GM18951 (cell line): ENCODE data around the gene RPL5.

Source experiments
- POLR2A ChIP-seq: IDR thresholded peaks from 4 replicates; pipeline ENCODE4 v1.6.1; 2011; ENCODE audit warnings: mild to moderate bottlenecking; ENCODE audit not compliant: insufficient read length, insufficient read depth; ENCODE audit errors: extremely low read depth
- in situ Hi-C: fragments of 300-500 bp; cut with MboI; formaldehyde crosslinking; loops from one replicate; pipeline ENCODE4 v1.12.0; 2022; ENCODE audit warnings: low sequenced_read_pairs, mixed read lengths, inconsistent platforms; ENCODE audit not compliant: unreplicated experiment

The RPL5 gene

DNA sequence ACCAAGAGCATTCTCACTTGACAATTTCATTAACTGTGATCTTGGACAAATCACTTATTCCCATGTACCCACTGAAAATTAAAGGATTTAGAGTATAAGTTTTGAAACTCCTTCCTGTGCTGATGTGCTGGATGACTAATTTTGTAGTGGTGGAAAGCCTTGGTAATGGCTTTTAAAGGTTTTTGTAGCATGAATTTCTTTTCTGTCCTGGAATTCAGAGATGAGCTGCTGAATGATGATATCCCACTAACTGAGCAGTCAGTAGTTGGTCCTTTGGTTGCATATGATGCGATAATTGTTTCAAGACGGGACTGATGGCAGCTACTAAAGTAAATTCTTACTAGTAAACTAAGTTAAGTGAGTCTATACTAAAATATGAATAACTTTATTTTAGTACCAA is 5.2 kb downstream of the RPL5 start:
- no peak for TF ChIP-seq POLR2A
- in situ Hi-C loops, result no loop called here

DNA sequence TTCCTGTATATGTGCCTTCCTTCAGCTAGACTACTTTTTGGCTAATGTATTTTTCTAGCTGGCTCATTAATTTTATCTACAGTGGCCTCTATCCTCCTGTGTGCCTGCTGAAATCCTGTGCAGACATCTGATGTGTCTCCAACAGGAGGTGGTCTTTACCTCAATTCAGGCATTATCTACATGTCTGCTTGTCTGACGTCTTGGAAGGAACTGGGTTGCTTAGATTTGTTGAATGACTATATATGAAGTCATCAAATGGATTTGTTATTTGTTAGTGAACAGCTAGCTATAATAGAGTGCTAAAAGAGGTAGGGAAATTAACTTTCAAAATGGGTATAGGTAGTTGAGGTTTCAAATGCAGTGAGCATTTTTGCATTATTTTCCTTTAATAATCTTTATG is 6.7 kb downstream of the RPL5 start:
- in situ Hi-C loops, result no loop called here
- TF ChIP-seq POLR2A, result no peak

DNA sequence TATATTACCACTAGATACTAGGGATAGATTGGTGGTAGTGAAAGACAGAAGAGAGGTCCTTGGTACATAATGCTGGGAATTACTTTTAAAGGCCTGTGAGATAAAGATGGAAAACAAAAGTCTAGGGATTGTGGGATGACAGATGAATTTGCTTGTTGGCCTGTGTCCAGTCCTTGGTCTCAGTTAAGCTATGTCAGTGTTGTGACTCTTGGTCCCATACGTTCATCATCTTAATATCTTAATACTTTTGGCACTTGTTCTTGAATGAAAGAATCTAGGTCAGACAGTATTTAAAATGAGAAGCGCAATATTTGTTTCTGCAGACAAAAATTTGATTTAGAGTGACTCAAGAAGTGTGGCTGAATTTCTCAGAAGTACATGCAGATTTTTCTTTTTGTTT is 7.6 kb downstream of the RPL5 start:
- TF ChIP-seq POLR2A, result no peak

DNA sequence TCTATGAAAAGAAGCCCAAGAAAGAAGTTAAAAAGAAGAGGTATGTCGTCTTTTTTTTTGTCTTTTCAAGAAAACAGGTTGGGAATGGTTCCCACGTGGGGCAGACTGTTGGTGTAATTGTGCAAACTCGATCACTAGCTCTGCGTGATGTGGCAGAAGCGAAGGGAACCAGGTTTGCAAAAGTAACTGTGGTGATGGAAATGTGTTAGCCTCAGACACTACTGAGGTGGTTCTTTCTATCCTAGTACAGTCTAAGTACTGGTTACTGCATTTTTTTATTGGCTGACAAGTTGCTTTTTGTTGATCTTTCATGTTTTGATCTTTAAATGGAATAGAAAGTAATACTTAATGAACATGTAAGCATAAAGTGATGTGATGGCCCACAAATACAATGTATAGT is 8.8 kb downstream of the RPL5 start:
- no peak for TF ChIP-seq POLR2A
- in situ Hi-C loops, result no loop called here

More for the DNA sequence above, 7.6 kb downstream of the RPL5 start:
- in situ Hi-C loops, result no loop called here

DNA sequence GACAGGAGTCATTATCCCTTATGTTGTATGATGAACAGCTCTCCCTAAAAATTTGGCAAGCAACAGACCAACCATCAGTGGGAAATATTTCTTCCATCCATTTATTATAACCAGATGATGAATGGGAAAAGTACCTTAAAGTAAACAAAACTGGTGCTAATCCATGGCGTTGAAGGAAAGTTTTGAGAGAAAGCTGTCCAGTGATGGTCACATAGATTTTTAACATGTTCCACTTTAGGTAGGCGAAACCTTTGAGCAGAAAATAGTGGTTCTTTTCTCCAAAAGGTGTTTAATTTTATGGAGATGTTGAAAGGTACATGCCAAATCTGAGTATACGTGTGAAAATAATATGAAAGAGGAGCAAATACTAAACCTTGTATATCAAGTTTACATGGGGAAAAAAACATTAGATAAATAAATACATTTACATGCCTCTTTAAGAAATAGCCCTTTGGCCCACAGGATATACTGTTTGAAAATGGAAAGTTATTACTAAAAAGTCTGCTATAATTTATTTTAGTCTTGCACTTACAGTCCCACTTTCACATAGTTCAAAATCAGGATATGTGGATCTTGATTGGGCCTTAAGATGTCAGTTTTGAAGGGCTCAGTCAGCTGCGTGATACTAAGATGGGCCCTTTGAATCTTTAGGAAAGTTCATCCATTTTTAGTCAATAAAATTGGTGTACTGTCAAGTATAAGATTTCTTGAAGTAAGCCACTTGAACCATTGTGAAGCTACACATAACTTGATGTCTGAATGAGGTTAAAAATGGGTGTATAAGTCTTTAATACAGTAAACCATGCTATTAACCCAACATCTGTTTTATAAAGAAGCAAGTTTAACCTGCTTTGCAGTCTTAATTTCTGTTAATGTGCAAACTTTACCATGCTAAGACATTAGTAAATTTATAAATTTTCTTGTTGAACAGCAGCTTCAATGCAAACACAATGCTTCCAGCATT is 10.5 kb downstream of the RPL5 start:
- no peak for TF ChIP-seq POLR2A
- in situ Hi-C loops, result no loop called here

DNA sequence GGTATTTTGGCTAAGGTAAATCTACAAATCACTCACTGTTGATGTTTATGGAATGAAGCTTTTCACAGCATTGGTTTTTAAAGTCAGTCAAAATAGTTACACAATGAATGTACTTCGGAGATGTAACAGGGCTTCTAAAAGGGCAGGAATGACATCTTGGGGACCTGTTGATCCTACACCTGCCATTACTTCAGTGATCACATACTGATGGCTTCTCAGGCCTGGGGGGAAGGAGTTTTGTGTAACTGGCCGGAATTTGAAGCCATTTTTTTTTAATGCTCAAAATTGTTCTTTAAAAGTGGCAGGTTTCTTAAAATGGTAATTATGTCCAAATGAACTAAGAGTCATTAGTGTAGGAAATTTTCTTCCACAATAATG is 11.2 kb downstream of the RPL5 start:
- in situ Hi-C loops, result no loop called here
- TF ChIP-seq POLR2A, result no peak

DNA sequence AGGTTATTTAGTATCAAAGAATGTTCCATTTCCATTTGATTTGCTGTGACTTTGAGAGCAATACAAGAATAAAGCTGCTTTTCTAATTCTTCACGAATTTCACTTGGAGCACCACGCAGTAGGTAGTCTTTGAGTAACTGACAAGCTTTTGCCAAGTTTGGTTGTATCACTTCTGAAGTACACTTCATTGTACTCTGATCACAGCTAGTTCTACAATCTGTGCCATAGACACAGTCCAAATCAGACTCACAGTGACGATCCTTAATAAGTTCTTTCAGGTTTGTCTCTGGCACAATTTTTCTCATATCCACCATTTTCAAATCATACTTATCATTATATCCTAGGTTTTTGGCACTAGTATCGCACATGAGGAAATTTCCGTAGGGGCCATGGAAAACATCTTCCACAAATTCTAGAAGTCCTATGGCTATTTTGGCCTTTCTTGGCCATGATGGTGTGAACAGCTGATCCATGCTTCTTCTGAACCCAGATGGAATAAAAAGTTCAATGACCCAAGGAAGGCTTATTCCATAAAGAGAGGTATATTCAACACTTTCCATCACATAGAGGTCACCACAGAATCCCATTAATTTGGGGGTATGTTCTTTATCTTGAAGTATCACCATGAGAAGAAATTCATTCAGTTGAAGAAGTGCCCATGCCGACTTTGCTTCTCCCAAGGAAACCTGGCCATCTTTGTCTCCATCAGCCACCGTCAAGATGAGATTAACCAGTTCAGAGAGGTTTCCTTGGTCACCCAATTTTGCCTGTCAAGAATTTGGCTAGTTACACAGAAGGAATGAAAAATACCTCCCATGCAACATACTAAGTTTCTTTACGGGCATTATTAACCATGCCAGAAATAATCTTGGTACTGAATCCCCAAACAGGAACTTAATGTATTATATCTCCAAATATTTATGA is 11.9 kb downstream of the RPL5 start:
- TF ChIP-seq POLR2A, result no peak
- in situ Hi-C loops, result no loop called here

DNA sequence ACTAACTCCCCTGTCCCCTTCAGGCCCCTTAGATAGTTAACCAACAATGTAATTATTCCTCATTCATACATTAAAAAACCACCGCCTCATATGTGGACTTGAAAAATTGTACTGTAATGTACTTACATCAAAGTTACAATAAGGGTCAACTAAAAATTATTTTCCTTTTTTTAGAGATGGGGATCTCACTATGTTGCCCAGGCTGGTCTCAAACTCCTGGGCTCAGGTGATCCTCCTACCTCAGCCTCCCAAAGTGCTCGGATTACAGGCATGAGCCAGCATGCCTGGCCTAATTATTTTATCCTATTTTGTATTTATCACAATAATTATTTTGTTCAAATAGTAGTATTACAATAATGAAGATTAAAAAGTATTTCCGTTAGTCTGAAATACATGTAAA is 12.6 kb downstream of the RPL5 start:
- in situ Hi-C loops, result no loop called here
- TF ChIP-seq POLR2A, result no peak

DNA sequence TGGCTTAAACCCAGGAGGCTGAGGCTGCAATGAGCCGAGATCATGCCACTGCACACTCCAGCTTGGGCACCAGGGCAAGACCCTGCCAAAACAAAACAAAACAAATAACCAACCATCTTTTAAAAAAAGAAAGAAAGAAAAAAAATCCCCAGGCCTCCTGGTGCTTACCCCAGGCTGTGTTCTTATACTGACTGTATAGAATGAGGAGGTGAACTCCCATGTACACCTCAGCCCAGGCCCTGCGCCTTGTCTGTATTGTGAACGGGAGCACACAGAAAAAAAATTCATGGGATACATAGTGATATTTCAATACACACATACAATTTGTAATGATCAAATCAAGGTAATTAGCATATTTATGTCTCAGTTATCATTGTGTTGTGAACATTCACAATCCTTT is 14.1 kb downstream of the RPL5 start:
- TF ChIP-seq POLR2A, result no peak
- in situ Hi-C loops, result no loop called here

DNA sequence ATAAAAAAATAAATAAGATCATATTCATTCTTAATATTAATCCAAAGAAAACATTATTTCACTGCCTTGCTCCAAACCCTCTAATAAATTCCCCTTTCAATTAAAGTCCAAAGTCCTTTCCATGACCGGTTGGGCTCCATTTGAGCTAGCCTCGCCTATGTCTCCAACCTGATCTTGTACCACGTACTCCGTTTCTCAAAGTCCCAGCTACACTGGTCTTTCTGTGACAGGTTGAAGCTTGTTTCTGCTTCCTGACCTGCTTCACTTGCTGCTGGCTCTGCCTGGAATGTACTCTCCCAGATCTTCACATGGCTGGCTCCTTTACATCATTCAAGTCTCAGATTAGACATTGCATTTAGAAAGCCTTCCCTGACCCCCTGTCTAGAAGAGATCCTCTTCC is 16.4 kb downstream of the RPL5 start:
- TF ChIP-seq POLR2A, result no peak
- in situ Hi-C loops, result no loop called here

DNA sequence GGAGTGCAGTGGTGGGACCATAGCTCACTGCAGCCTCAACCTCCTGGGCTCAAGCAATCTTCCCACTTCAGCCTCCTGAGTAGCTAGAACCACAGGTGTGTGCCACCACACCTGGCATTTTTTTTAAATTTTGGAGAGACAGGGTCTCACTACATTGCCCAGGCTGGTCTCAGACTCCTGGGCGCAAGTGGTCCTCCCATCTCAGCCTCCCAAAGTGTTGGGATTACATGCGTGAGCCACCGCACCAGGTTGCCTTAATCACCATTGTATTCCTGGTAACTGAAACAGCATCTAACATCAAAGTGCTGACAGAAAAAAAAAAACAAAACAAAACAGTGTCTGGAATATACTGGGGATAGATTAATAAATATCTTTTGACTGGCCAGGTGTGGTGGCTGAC is 18.2 kb downstream of the RPL5 start:
- no peak for TF ChIP-seq POLR2A
- in situ Hi-C loops, result loop anchor here (5.0 kb wide), 1 partner anchor 147 kb away; no protein-coding TSS in a partner anchor

DNA sequence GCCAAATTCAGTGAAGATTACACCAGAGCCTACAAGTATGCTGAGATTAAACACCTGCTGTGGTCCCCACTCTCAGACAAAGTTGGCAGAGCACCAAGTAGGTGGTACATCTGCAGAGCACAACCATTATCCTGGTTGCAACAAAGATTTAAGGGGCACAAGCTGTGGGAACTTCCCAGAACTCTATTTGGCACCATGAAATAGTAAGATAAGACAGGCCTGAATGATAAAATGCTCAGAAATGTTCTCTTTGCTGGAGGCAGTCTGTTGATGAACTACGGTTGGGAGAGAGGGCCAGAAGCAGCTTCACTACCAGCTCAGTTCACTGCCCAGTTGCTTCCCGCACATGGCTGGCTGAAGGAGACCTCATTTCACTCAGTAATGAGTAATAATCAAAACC is 19.9 kb downstream of the RPL5 start:
- in situ Hi-C loops, result loop anchor here (5.0 kb wide), 1 partner anchor 146 kb away; no protein-coding TSS in a partner anchor
- TF ChIP-seq POLR2A, result no peak

DNA sequence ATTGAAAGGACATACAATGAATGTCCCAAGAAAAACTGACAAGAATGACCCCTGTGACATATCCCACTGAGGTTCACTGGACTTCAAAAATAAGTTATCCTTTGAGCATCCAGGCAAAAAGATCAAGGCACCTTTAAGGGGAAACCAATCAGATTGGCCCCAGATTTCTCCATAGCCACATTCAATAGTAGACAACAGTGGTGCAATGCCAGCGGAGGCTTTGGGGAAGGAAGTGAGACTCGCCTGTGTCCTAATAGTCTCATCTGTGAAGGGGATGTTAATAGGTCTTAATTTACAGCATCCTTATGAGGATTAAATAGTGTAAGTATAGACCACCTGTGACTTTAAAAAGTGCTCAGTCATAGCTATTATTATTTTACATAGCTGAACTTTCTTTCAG is 21.5 kb downstream of the RPL5 start:
- in situ Hi-C loops, result loop anchor here (5.0 kb wide), 1 partner anchor 144 kb away; no protein-coding TSS in a partner anchor
- TF ChIP-seq POLR2A, result no peak
